MG63 (cell line): ENCODE measurements around the gene CHAF1A. TPM values are rescaled to one million over a fixed set of nuclear protein-coding genes. Genes with fewer than 3 reads are reported as not detected.

ENCODE experiments used
- DNase-seq: peaks from one replicate; pipeline ENCODE4 v3.0.0-alpha.2; 2020
- H3K27me3 ChIP-seq: fragments of 250-450 bp; sonication (Bioruptor Pico); 2 replicates; pipeline ENCODE4 v1.5.1; 2020; ENCODE audit warnings: mild to moderate bottlenecking, moderate library complexity
- H3K36me3 ChIP-seq: fragments of 250-450 bp; sonication (Bioruptor Pico); 2 replicates; pipeline ENCODE4 v1.5.1; 2020; ENCODE audit warnings: mild to moderate bottlenecking, moderate library complexity
- H3K4me3 ChIP-seq: fragments of 250-450 bp; sonication (Bioruptor Pico); 2 replicates; pipeline ENCODE4 v1.5.1; 2020; ENCODE audit warnings: mild to moderate bottlenecking, moderate library complexity
- H3K9me3 ChIP-seq: fragments of 250-450 bp; sonication (Bioruptor Pico); 2 replicates; pipeline ENCODE4 v1.5.1; 2020; ENCODE audit warnings: mild to moderate bottlenecking, moderate library complexity
- total RNA-seq: library from RNA; depleted of rRNA; stranded (reverse); fragments of >200 nt; shearing (Covaris generic); gene quantifications from 2 replicates; pipeline ENCODE4 v1.2.3, GENCODE V29; 2014; ENCODE audit warnings: low replicate concordance

The CHAF1A gene
- total RNA-seq, 1 experiment from 2014 or later: 24.7 TPM

GRCh38 chr19:4409123-4409933 is 6.9 kb downstream of the CHAF1A start:
- DNase-seq: no peak
- peaks cover 26% of the 10 kb centered on the region for H3K36me3 ChIP-seq
- no peak overlapping the region for H3K4me3 ChIP-seq
- H3K27me3 ChIP-seq: no peaks in the 10 kb centered on the region
- H3K9me3 ChIP-seq: no peaks in the 10 kb centered on the region

- Histone ChIP-seq H3K36me3 (peaks cover 22% of the 10 kb centered on the region), H3K9me3 (no peaks in the 10 kb centered on the region)
- DNase-seq: no peak
Observed at GRCh38 chr19:4413588-4413987, 11.1 kb downstream of the CHAF1A start.

GRCh38 chr19:4414144-4414799 is 11.8 kb downstream of the CHAF1A start:
- Histone ChIP-seq H3K36me3 (peaks cover 20% of the 10 kb centered on the region), H3K9me3 (no peaks in the 10 kb centered on the region), H3K4me3 (no peak overlapping the region), H3K27me3 (no peaks in the 10 kb centered on the region)
- DNase-seq: no peak

More at GRCh38 chr19:4413588-4413987, 11.1 kb downstream of the CHAF1A start:
- Histone ChIP-seq H3K27me3 (no peaks in the 10 kb centered on the region), H3K4me3 (no peak overlapping the region)

- DNase-seq: no peak
Observed at GRCh38 chr19:4414800-4415321, 12.4 kb downstream of the CHAF1A start.

GRCh38 chr19:4415352-4415751 is 12.9 kb downstream of the CHAF1A start:
- no peak for DNase-seq
- Histone ChIP-seq H3K27me3 (no peaks in the 10 kb centered on the region), H3K4me3 (no peak overlapping the region), H3K36me3 (peaks cover 17% of the 10 kb centered on the region), H3K9me3 (no peaks in the 10 kb centered on the region)

More at GRCh38 chr19:4414800-4415321, 12.4 kb downstream of the CHAF1A start:
- no peaks in the 10 kb centered on the region for H3K27me3 ChIP-seq
- peaks cover 19% of the 10 kb centered on the region for H3K36me3 ChIP-seq
- H3K4me3 ChIP-seq: no peak overlapping the region
- no peaks in the 10 kb centered on the region for H3K9me3 ChIP-seq

GRCh38 chr19:4416268-4416667 is 13.8 kb downstream of the CHAF1A start:
- H3K4me3 ChIP-seq: no peak overlapping the region
- DNase-seq: no peak
- H3K27me3 ChIP-seq: no peaks in the 10 kb centered on the region
- H3K36me3 ChIP-seq: peaks cover 17% of the 10 kb centered on the region
- H3K9me3 ChIP-seq: no peaks in the 10 kb centered on the region

- peaks cover 3% of the 10 kb centered on the region for H3K36me3 ChIP-seq
- no peak for DNase-seq
Observed at GRCh38 chr19:4423416-4424126, 21.1 kb downstream of the CHAF1A start.

GRCh38 chr19:4425537-4425936 is 23.1 kb downstream of the CHAF1A start:
- Histone ChIP-seq H3K9me3 (no peaks in the 10 kb centered on the region), H3K36me3 (peaks cover 3% of the 10 kb centered on the region), H3K27me3 (no peaks in the 10 kb centered on the region), H3K4me3 (no peak overlapping the region)
- DNase-seq: no peak

More at GRCh38 chr19:4423416-4424126, 21.1 kb downstream of the CHAF1A start:
- Histone ChIP-seq H3K27me3 (no peaks in the 10 kb centered on the region), H3K9me3 (no peaks in the 10 kb centered on the region), H3K4me3 (no peak overlapping the region)

GRCh38 chr19:4428326-4428975 is 26.0 kb downstream of the CHAF1A start:
- H3K4me3 ChIP-seq: no peak overlapping the region
- H3K36me3 ChIP-seq: peaks cover 3% of the 10 kb centered on the region
- H3K27me3 ChIP-seq: no peaks in the 10 kb centered on the region
- H3K9me3 ChIP-seq: no peaks in the 10 kb centered on the region
- no peak for DNase-seq

GRCh38 chr19:4429256-4429655 is 26.8 kb downstream of the CHAF1A start:
- H3K27me3 ChIP-seq: no peaks in the 10 kb centered on the region
- no peaks in the 10 kb centered on the region for H3K9me3 ChIP-seq
- no peak overlapping the region for H3K4me3 ChIP-seq
- DNase-seq: no peak
- peaks cover 3% of the 10 kb centered on the region for H3K36me3 ChIP-seq

- no peak for DNase-seq
- H3K27me3 ChIP-seq: no peaks in the 10 kb centered on the region
- peaks cover 3% of the 10 kb centered on the region for H3K36me3 ChIP-seq
- H3K4me3 ChIP-seq: no peak overlapping the region
- no peaks in the 10 kb centered on the region for H3K9me3 ChIP-seq
Observed at GRCh38 chr19:4429771-4430171, 27.3 kb downstream of the CHAF1A start.

GRCh38 chr19:4430760-4431159 is 28.3 kb downstream of the CHAF1A start:
- no peak for DNase-seq
- H3K36me3 ChIP-seq: peaks cover under 1% of the 10 kb centered on the region

GRCh38 chr19:4431296-4431695 is 28.9 kb downstream of the CHAF1A start:
- no peaks in the 10 kb centered on the region for H3K9me3 ChIP-seq
- H3K27me3 ChIP-seq: no peaks in the 10 kb centered on the region
- no peak for DNase-seq
- no peaks in the 10 kb centered on the region; the same call in 1 of the 2 replicates for H3K36me3 ChIP-seq
- no peak overlapping the region for H3K4me3 ChIP-seq

More at GRCh38 chr19:4430760-4431159, 28.3 kb downstream of the CHAF1A start:
- no peaks in the 10 kb centered on the region for H3K9me3 ChIP-seq
- H3K4me3 ChIP-seq: no peak overlapping the region
- no peaks in the 10 kb centered on the region for H3K27me3 ChIP-seq

- Histone ChIP-seq H3K9me3 (no peaks in the 10 kb centered on the region), H3K36me3 (no peaks in the 10 kb centered on the region; the same call in 1 of the 2 replicates), H3K27me3 (no peaks in the 10 kb centered on the region), H3K4me3 (no peak overlapping the region)
- no peak for DNase-seq
Observed at GRCh38 chr19:4431808-4432674, 29.6 kb downstream of the CHAF1A start.

- H3K4me3 ChIP-seq: no peak overlapping the region
- DNase-seq: no peak
- no peaks in the 10 kb centered on the region for H3K27me3 ChIP-seq
- H3K9me3 ChIP-seq: no peaks in the 10 kb centered on the region
- no peaks in the 10 kb centered on the region; the same call in 1 of the 2 replicates for H3K36me3 ChIP-seq
Observed at GRCh38 chr19:4432918-4433506, 30.6 kb downstream of the CHAF1A start.
